ENCODE measurements around the gene PAXIP1. TPM values are rescaled to one million over a fixed set of nuclear protein-coding genes. Genes with fewer than 3 reads are reported as not detected.

Gene PAXIP1
- total and polyA plus RNA-seq, 2 donors (not counting 3 experiments of a cell fraction or from before 2014, with no cell fraction given) = 10.0 to 15.8 TPM

DNA sequence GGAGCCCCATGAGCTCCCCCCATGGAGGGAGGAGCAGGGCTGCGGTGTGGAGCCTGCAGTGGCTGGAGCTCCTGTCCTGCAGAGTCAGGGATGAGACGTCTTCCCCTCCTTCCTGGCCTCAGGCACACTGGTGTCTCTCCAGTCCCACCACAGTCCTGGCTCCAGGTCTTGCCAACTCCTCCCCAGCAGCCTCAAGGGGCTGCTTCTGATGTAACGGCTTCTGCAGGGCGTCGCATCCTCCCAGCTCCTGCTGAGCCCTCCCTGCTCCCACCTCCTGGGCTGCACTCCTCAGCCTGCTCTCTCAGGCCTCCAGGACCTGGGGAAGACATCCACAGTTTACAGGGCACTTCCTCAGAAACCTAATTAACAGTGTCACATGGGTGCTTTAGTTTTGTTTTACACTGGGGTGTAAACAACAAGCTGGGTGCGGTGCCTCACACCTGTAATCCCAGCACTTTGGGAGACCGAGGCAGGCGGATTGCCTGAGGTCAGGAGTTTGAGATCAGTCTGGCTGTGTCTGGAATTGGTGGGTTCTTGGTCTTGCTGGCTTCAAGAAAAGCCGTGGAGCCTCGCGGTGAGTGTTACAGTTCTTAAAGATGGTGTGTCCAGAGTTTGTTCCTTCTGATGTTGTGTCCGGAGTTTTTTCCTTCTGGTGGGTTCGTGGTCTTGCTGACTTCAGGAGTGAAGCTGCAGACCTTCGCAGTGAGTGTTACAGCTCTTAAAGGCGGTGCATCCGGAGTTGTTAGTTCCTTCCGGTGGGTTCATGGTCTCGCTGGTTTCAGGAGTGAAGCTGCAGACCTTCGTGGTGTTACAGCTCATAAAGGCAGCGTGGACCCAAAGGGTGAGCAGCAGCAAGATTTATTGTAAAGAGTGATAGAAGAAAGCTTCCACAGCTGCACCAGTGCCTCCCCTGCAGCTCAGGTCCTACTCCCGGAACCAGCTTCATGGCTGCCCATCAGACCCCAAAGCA, 95.0 kb downstream of the PAXIP1 start:
- TF ChIP-seq POLR2AphosphoS5 (IDR thresholded peaks at IDR 0.05; ENCODE audit: insufficient read depth, low read depth, low read length) (no peak), EZH2 (IDR thresholded peaks at IDR 0.05; ENCODE audit: borderline replicate concordance, low read depth, low read length, severe bottlenecking) (no peak), MYC (IDR thresholded peaks at IDR 0.05; ENCODE audit: low read depth, low read length) (no peak), POLR2A (IDR thresholded peaks at IDR 0.05; ENCODE audit: low read depth, low read length) (no peak), JUN (IDR thresholded peaks at IDR 0.05; ENCODE audit: borderline replicate concordance, insufficient read depth, insufficient read length, low read depth) (no peak), FOS (IDR thresholded peaks at IDR 0.05; ENCODE audit: borderline replicate concordance, insufficient read depth, low read length) (no peak), GATA2 (IDR thresholded peaks at IDR 0.05; ENCODE audit: insufficient read depth, insufficient read length, low read depth, low read length) (no peak), CTCF (IDR thresholded peaks at IDR 0.05; ENCODE audit: extremely low read depth in 1 of 2, insufficient read depth in 1 of 2, low read depth in 1 of 2, low read length in 2 of 2) (no peak), MAX (IDR thresholded peaks at IDR 0.05; ENCODE audit: insufficient read depth, insufficient read length) (no peak)
- Histone ChIP-seq H3K36me3 (ENCODE audit: control insufficient read depth in 2 of 2, extremely low read depth in 1 of 2, insufficient read depth in 2 of 2, low read length in 2 of 2) (no peaks in the 10 kb centered on the region), H3K9me3 (replicated peaks; ENCODE audit: control insufficient read depth, insufficient read depth, low read length) (no peaks in the 10 kb centered on the region), H3K27ac (ENCODE audit: insufficient read depth, low read depth, low read length) (no peak overlapping the region), H3K79me2 (ENCODE audit: control insufficient read depth, insufficient read depth, low read length) (no peaks in the 10 kb centered on the region), H3K9me1 (replicated peaks; ENCODE audit: control insufficient read depth, extremely low read depth, insufficient read depth, low read length) (no peaks in the 10 kb centered on the region), H3K9ac (replicated peaks; ENCODE audit: extremely low read depth, insufficient read depth, low read length) (no peak overlapping the region), H3K27me3 (ENCODE audit: control insufficient read depth in 2 of 2, insufficient read depth in 2 of 2, low read length in 2 of 2) (no peaks in the 10 kb centered on the region), H2AFZ (ENCODE audit: low read depth, low read length) (no peak overlapping the region), H4K20me1 (replicated peaks; ENCODE audit: control insufficient read depth, extremely low read depth, insufficient read depth, low read length) (no peaks in the 10 kb centered on the region), H3K4me2 (ENCODE audit: insufficient read depth, low read length) (no peak overlapping the region), H3K4me3 (replicated peaks in 1 of 3; ENCODE audit: insufficient read depth in 1 of 3, low read depth in 1 of 3, low read length in 3 of 3) (no peak overlapping the region), H3K4me1 (ENCODE audit: control insufficient read depth, extremely low read depth, insufficient read depth, low read length) (no peaks in the 10 kb centered on the region)
- intact Hi-C loops (cut with micrococcal nuclease) = no loop called here
- dilution Hi-C loops (cut with MboI; ENCODE audit: extremely low pct_ligation_motif_present, low sequenced_read_pairs) = no loop called here
- DNase-seq (ENCODE audit: low read depth, low spot score) (no peak), FAIRE-seq (no peak)
- ChIA-PET POLR2A (no interaction called here), CTCF (interaction anchor here (1.6 kb wide), 1 partner anchor 20 kb away, joined by 5 read pairs; no protein-coding TSS in a partner anchor)
- BruUV-seq (replicated peaks) = no TSS peak
